GM18526 (cell line): ENCODE results near the gene CFAP206.

ENCODE experiments used
- POLR2A ChIP-seq: IDR thresholded peaks from 3 replicates; pipeline ENCODE4 v1.6.1; 2011; ENCODE audit not compliant: insufficient read length; ENCODE audit errors: extremely low read depth

CFAP206 gene

DNA sequence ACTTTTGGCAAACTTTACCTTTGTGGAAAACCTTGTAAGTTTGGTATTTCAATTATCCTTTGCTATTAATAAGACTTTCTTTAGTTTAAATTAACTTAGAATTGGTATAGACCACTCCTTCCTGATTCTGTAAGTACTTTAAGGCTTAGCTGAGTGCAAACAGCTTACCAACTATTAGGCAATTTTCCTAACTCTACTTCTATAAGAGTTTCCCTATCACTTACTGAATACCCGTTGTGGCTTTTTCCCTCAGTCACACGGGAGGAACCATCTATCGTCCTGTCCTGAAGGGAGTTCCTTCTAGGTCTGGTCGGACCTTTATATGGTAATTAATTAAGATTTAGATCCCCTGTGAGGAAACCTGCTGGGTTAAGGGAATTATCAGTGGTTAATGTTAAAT, 74.6 kb downstream of the CFAP206 start:
- TF ChIP-seq POLR2A: no peak

- no peak for TF ChIP-seq POLR2A
These were observed 76.2 kb downstream of the CFAP206 start for GRCh38 chr6:87483929-87484328.

GRCh38 chr6:87484491-87484890, 76.7 kb downstream of the CFAP206 start:
- no peak for TF ChIP-seq POLR2A

- no peak for TF ChIP-seq POLR2A
These were observed 79.8 kb downstream of the CFAP206 start for GRCh38 chr6:87487555-87487954.

DNA sequence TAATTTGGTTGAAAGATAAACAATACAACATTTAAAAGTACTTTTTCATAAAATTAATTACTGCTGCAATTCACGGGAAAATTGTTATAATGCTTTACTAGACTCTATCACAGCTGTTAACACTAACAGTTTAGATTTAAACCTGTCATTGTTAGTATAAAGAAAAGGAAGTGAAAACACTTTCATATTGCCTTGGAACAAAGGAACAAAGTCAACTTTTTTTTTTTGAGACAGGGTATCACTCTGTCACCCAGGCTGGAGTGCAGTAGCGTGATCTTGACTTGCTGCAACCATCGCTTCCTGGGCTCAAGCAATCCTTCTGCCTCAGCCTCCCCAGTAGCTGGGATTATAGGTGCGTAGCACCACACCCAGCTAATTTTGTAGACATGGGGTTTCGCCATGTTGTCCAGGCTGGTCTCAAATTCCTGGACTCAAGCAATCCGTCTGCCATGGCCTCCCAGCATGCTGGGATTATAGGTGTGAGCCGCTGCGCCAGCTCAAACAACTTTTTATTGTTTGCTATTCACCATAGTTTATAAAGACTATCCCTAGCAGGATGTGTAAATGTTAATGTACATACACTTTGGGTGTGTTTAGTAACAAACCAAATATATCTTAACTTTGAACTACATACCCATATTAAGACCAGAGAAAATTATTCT, 87.1 kb downstream of the CFAP206 start:
- TF ChIP-seq POLR2A: no peak

GRCh38 chr6:87498048-87498447, 90.3 kb downstream of the CFAP206 start:
- TF ChIP-seq POLR2A: no peak

- TF ChIP-seq POLR2A: no peak
These were observed 94.2 kb downstream of the CFAP206 start for GRCh38 chr6:87501809-87502572.

DNA sequence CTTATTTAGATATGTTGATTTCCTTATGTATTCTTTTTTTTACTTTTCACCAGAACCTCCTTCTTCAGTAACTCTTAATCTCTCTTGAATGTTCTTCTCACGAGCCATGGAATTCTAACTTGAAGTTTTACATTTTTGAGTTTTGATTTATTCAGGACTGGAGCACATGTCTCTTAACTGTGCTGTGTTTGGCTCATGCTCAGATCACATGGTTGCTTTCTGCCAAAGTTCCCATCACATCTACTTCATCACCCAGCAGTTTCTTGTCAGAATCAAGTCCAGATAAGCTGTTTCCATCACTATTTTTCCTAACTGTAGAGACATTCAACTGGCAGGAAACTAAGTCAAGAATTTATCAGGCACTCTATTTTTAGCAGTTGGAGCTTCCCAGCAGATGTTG, 96.7 kb downstream of the CFAP206 start:
- TF ChIP-seq POLR2A: no peak
